Lung microvascular endothelial cell (primary cell): ENCODE data around the gene TTC12. TPM values are rescaled to one million over a fixed set of nuclear protein-coding genes. Genes with fewer than 3 reads are reported as not detected.
"Not testable (repeated sequence)": the region's sequence is repeated elsewhere in the genome, so short reads cannot be mapped to it uniquely, and the experiment has no call there.

Experiments
- DNase-seq, 2 donors: peaks; one replicate each; pipeline versions ENCODE4 v3.0.0 to v3.0.0-alpha.2; 2010; ENCODE audit warnings: low read depth in 2 of 2
- total RNA-seq: library from RNA; depleted of rRNA; stranded (reverse); fragments of >200 nt; gene quantifications from 2 replicates; pipeline ENCODE4 v1.2.1, GENCODE V29; 2014

Gene TTC12
- total RNA-seq, 1 donor from 2014 or later: 1.6 TPM

GRCh38 chr11:113286009-113286408 lies 28.4 kb upstream of the TTC12 start:
- DNase-seq: no peak

DNA sequence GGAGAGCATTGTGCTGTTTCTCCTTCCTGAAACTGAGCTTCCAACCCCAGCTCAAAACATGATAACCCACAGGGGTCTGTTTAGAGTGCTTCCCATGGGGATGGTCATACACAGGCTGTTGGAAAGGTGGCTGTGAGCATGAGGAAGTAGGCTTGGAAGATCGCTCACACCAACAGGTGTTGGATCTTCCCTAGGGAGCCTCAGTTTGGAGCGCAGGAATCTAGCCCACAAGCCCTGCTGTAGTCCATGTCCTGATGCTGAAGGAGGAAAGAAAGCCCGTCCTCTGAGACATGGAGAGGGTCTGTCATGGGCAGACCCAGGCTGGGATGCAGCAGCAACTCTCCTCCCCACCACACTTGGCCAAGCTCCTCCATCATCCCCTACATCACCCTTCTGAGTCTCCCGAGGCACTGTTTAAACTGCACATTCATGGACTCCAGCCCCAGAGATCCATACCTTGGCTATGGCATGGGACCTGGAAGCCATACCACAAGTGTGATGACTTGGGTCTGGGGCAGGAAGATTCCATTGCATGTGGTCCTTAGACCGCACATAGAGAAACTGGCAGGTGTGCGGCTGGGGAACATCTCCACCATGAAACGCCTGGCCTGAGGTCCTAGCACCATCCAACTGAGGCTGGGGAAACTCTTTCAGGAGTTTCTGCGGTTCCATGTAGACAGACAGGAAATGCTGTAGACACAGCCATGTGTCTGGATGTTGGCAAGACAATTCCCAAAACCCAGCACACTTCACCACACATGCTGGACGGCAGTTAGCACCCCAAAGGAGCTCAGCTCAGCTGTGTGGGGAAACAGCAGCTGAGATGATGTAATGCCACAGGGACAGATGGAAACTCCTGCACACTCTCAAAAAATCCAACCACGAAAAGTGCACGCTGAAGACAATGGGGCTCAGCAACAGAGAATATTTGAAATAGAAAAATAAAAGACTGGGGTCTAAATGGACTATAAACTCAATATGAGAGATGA lies 27.6 kb upstream of the TTC12 start:
- DNase-seq: no peak

DNA sequence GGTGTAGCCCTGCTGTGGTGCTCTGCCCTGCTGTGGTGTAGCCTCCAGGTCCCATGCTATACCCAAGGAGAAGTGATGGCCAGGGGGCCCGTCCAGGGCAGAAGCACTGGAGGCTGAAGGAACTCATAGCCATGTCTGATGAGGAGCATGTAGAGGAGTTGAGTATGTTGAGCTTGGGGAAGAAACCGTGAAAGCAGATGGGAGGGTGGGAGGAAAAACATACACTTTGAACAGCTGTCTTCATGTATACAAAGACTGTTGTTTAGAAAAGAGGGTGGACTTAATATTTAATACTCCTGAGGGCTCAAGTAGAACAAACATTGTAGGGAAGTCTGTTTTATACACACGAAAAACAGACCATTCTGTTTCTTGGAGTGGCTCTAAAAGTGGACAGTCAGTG lies 26.6 kb upstream of the TTC12 start:
- no peak for DNase-seq

DNA sequence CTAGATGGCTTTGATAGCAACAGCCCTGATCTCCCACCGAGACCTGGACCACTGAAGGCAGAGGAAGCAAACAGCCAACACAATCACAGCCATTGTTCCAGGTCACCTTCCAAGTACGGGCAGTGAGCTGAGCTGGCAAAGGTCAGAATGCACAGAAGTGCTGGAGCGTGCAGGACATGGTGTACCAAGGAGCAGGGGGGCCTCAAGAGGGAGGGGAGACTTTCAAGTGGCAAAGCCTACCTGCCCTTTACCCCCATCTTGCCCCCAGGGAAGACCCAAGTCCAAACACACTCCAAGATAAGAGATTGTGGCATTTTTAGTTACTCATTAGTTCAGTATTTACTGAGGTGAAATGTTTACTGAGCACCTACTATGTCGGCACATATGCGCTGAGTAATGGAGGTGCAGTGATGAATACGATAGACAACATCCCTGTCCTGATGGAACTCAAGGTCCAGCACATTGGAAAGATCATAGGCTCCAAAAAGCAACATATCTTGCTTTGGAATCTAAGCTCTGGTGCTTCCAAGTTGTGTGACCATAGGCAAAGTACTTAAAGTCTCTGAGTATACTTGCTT lies 26.0 kb upstream of the TTC12 start:
- DNase-seq: no peak

DNA sequence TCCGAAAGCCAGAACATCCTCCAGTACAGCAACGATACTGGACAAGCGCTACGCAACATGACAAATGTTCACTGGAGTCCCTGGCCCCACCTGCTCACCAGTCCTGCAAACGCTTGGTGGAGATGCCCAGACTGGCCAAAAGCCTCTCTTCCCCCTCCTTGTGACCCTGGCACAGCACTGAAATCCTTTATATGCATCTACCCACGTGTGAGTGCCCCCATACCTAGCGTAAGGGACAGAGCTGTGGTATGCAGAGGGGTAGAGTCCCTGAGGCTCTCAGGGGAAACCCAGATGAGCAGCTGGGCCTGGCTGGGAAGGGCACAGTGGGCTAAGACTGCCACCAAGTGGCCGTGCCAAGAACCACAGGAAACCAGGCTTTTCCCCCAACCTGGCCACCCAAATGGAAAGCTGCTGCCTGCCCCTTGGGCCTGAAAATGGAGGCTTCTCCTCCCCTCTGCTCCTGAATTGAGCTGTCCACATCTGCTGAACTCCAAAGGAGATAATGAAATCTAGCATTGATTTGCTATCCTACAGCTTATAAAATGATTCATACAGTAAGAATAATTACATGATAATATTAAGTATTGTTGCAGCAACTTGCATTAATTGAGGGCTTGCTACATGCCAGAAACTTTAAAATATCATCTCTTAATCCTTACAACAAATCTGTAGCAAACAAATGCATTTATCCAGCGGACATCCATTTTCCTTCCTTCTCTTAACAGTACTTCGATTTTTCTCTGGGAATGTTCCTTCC lies 24.8 kb upstream of the TTC12 start:
- peak; percentile 58 to 67 for DNase-seq

DNA sequence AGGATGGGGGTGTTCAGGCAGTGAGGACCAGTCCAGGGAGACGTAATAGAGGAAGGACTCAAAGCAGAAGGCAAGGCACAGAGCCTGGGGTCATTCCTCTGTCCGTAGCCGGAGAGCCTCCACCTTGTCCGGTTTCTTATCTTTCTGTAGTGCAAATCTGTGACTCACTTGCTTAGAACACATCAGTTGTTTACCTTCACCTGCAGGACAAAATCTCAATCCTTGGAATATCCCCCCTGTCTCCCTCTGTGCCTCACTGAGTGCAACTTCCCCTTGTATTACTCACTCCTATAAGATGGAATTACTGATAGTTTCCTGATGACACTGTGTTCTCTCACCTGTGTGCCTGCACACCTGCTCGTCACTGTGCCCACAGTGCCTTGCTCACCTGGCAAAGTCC lies 20.4 kb upstream of the TTC12 start:
- DNase-seq: no peak

DNA sequence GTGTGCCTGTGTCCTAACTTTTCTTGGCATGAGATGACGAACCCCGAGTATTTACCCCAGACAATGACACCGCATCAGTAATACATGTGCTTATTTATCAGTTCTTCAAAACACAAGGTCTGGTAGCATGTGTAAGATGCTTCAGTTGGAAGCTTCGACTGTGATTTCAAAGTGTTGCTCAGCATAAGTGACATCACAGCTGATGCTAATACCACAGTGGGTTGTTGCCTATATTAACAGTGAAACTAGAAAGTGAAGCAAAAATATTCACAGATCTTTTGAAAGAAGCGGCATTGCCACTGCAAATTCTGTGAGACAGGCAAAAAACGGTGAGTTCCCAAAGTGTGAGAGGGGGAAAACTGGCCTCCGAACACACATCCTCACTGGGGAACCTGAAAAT lies 18.4 kb upstream of the TTC12 start:
- no peak for DNase-seq

DNA sequence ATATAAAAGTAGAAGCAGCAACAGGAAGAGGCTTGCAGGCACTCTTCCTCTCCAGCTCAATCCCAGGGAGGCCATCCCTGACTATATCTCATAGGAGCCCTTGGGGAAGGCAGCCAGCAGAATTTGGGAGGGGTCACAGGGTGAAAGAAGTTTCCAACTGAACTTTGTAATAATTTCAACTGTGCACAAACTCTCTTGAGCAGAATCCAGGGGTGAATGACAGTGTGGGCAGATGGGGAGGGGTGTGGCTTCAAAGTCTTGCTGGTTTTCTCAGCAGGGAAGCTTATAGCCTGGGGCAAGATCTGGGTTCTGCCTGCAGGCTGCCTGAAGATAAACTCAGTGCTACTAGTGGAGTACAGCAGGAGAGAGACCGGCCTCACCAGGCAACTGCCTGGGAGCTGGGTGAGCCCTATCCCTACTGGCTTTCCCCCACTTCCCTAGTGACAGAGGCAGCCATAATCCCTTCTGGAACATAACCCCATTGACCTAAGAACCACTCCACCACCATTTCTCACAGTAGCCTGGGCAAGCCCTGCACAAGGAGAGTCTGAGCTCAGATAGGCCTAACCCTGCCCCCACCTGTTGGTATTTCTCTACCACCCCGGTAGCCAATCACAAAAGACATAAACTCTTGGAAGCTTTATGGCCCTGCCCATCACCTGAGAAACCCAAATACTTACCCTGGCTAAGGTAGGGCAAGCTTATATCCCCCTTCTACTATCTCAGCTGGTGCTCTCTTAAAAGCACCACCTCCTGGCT lies 17.8 kb upstream of the TTC12 start:
- no peak for DNase-seq

DNA sequence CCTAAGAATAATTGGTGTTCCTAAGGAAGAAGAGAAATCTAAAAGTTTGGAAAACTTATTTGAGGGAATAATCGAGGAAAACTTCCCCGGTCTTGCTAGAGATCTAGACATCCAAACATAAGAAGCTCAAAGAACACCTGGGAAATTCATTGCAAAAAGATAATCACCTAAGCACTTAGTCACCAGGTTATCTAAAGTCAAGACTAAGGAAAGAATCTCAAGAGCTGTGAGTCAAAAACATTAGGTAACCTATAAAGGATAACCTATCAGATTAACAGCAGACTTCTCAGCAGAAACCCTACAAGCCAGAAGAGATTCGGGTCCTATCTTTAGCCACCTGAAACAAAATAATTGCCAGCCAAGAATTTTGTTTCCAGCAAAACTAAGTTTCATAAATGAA lies 15.9 kb upstream of the TTC12 start:
- DNase-seq: not testable (repeated sequence)

DNA sequence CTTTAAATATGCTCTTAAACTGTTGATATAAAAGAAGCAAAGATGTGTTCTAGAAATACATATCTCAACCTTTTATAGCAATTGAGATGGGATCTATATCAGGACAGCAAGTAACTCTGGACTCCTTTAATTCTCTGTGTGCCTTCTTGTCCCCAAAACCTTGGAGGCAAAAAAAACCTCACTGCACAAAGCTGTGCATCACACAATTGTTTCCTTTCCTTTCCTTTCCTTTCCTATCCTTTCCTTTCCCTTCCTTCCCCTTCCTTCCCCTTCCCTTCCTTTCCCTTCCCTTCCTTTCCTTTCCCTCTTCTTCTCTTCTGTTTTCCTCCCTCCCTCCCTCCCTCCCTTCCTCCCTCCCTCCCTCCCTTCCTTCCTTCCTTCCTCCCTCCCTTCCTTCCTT lies 9.5 kb upstream of the TTC12 start:
- DNase-seq: no peak

DNA sequence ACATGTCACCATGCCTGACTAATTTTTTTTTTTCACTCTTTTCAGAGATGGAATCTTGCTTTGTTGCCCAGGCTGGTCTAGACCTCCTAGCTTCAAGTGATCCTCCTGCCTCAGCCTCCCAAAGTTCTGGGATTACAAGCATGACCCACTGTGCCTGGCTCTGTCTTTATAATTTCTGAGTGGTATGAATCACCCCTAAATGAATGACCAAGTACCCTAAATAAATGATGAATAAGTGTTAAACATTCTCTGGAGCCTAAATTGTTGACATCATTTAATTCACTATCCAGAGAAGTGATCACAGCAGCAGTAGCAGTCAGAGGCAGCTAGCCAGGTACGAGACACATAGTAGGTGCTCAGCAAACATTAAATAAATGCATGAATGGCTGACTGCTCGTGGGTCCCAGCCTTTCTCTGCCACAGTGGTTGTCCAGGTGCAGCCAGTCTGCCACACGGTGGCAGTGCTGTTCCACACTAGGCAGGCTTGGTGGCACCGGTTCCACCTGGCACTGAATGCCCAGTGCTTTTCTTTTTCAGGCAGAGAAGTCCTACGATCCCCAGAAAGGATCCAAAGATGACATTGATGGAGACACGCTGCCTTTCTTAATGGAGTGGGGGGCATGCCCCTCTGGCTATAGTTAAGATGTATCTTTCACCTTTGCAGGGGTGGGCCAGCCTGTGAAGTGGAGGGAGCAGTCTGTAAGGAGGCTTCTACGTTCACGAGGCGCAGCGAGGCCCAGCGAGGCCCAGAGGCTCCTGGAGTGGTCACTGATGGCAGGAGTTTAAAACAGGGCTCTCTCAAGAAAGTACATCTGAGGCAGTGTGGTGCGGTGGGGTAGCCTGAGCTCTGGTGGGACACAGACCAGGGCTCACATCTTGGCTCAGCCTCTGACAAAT lies 8.7 kb upstream of the TTC12 start:
- peak; percentile 69 to 80 for DNase-seq

DNA sequence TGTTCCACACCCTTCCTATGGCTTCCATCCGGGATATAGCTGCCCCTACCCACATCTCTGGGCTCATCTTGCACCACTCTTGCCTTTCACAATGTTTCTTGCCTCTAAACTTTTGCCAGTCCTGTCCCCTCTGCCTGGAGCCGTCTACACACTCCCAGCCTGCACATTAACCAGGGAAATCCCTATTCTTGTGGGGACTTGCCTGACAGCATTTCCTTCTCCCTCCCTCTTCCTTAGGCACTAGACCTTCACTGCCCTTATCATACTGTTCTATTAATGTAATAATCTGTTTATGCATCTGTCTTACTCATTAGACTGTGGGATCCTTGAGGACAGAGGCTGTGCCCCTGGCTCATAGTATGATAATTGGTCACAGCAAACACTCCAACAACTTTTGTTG lies 5.8 kb upstream of the TTC12 start:
- DNase-seq: no peak

DNA sequence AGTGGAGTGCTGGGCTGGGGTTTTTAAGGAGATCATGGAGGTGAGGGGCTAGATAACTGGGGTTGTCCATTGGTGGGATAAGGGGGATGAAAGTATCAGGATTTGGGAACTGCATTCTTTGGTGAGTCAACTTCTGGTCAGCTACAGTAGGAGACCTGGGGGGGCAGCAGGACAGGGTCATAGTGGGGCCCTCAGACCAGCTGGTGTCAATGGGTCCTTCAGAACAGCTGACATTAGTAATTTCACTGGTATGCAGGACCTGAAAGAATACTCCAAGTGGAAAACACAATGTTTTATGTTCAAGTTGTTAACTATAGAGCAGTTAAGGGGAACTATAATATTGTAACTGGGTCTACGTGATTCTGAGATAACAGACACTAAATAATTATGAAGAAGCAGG lies 2.8 kb upstream of the TTC12 start:
- DNase-seq: no peak

DNA sequence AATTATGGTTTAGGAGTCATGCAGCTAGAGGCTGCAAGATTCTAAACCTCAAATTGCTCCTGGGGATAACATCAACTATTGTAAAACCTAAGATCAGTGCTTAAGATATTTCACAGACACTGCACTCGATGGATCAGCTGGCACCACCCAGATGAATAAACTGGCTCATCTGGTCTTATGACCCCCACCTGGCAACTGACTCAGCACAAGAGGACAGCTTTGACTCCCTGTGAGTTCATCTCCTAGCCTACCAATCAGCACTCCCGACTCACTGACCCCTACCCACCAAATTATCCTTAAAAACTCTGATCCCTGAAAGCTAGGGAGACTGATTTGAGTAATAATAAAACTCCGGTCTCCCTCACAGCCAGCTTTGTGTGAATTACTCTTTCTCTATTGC lies 782 bp upstream of the TTC12 start:
- DNase-seq: no peak

- no peak for DNase-seq
Observed at GRCh38 chr11:113314065-113314388, 356 bp upstream of the TTC12 start.

GRCh38 chr11:113315811-113316210 lies 1.4 kb downstream of the TTC12 start:
- DNase-seq: no peak

GRCh38 chr11:113316256-113316655 lies 1.9 kb downstream of the TTC12 start:
- DNase-seq: no peak

GRCh38 chr11:113317339-113317738 lies 3.0 kb downstream of the TTC12 start:
- no peak for DNase-seq

GRCh38 chr11:113319085-113319484 lies 4.7 kb downstream of the TTC12 start:
- no peak for DNase-seq

- DNase-seq: no peak
Observed at GRCh38 chr11:113322158-113322557, 7.8 kb downstream of the TTC12 start.

DNA sequence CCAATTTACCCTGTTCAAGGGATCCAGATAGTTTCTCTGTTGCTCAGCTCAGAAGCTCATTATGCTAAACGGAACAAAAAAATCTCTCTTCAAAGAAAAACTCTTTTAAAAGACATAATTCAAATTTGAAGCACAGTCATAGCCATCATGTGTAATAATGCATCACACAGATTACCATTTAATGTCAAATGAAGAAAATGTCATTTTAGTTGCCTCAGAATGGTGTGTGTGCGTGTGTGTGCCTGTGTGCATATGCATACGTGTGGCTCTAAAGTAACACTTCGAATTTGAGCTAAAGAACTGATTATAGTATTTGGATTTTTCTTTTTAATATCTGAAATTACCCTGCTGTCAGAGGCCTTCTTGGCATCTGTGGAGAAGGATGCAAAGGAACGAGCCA lies 9.9 kb downstream of the TTC12 start:
- DNase-seq: no peak
